Measurements from ENCODE around the gene C5orf47. TPM values are rescaled to one million over a fixed set of nuclear protein-coding genes. Genes with fewer than 3 reads are reported as not detected.

The C5orf47 gene
- total RNA-seq, result not detected in 2 replicates

GRCh38 chr5:173988554-173989431 lies at the start of gene C5orf47:
Gene C5orf47 (plus strand): TSS chr5:173989170. CDS start chr5:173989264, 94 bp downstream.

GRCh38 chr5:174045470-174046025 lies 56.6 kb downstream of the C5orf47 start, which contains the start of gene NSG2:
Gene NSG2 (plus strand): TSS chr5:174045706. CDS start chr5:174046756, 1,050 bp downstream.

Other genes with a start within 250 kb of the C5orf47 start
- gene CPEB4, start 100.8 kb upstream of the C5orf47 start, total RNA-seq, result 8.0 and 9.4 TPM in 2 replicates
- not detected in 2 replicates for gene NSG2, start 56.5 kb downstream of the C5orf47 start, total RNA-seq

Data from epithelial cell of alveolus of lung (primary cell).